Activated B cell treated with CpG ODN at 0.5 μM for 24 hours (primary cell): ENCODE data around the gene ASXL3. TPM values are rescaled to one million over a fixed set of nuclear protein-coding genes. Genes with fewer than 3 reads are reported as not detected.

Source experiments
- ATAC-seq: fragments of 200-7000 bp; cut with Tn5 transposase; one replicate; pipeline ENCODE4 v1.10.0; 2021; ENCODE audit warnings: low read depth, mild to moderate bottlenecking, moderate library complexity
- CTCF ChIA-PET: fragments of 350-600 bp; sonication (Branson Sonifier 250); formaldehyde crosslinking; loops from one replicate; lab custom pipeline; 2021; ENCODE audit warnings: antibody characterized with exemption; lab: Charles Lee
- POLR2A ChIA-PET: fragments of 350-600 bp; sonication (Branson Sonifier 250); formaldehyde crosslinking; loops from one replicate; lab custom pipeline; 2021; ENCODE audit warnings: antibody characterized with exemption; lab: Charles Lee
- DNase-seq: peaks from one replicate; pipeline ENCODE4 v3.0.0; 2022
- H3K27ac Mint-ChIP-seq: one replicate; pipeline ENCODE4 v1.8.0; 2020; ENCODE audit warnings: mixed read lengths
- H3K27me3 Mint-ChIP-seq: one replicate; pipeline ENCODE4 v1.8.0; 2021; ENCODE audit warnings: mixed read lengths
- H3K36me3 Mint-ChIP-seq: one replicate; pipeline ENCODE4 v1.8.0; 2021; ENCODE audit warnings: low read depth, mixed read lengths
- H3K4me1 Mint-ChIP-seq: one replicate; pipeline ENCODE4 v1.8.0; 2021; ENCODE audit warnings: mixed read lengths
- H3K4me3 Mint-ChIP-seq: one replicate; pipeline ENCODE4 v1.8.0; 2020; ENCODE audit warnings: mild to moderate bottlenecking, mixed read lengths
- H3K9me3 Mint-ChIP-seq: one replicate; pipeline ENCODE4 v1.8.0; 2020; ENCODE audit warnings: mixed read lengths
- intact Hi-C: fragments of 100-400 bp; cut with micrococcal nuclease; formaldehyde crosslinking; loops from one replicate; pipeline ENCODE4 v1.15.1; 2024
- total RNA-seq: library from RNA; stranded (reverse); gene quantifications from 2 replicates; pipeline ENCODE4 v1.2.3, GENCODE V29; 2022
- TF ChIP-seq, protein P1 (sequence below): fragments of 200-600 bp; IDR thresholded peaks from one replicate; pipeline ENCODE4 v1.8.0; 2022; ENCODE audit warnings: antibody characterized with exemption, mild to moderate bottlenecking

The ASXL3 gene
- total RNA-seq, 1 donor from 2014 or later = not detected

DNA sequence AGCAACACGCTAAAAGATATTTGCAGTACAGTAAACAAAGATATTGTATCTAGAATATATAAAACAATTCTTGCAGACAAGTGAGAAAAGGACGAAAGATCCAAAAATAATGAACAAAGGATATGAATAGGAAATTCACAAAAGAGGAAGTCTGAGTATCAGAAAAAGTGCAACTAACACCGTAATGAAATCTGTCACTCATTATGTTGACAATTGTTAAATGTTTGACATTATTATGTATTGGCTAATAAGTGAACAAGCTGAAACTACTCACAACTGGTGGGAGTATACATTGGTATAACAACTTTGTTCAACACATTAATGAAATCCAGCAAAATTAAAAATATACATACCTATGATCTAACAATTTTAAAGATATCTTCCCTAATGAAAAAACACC, 36.7 kb upstream of the ASXL3 start:
- H3K4me3 Mint-ChIP-seq = no peak overlapping the region
- ATAC-seq (no peak), DNase-seq (no peak)
- TF ChIP-seq, protein P1, sequence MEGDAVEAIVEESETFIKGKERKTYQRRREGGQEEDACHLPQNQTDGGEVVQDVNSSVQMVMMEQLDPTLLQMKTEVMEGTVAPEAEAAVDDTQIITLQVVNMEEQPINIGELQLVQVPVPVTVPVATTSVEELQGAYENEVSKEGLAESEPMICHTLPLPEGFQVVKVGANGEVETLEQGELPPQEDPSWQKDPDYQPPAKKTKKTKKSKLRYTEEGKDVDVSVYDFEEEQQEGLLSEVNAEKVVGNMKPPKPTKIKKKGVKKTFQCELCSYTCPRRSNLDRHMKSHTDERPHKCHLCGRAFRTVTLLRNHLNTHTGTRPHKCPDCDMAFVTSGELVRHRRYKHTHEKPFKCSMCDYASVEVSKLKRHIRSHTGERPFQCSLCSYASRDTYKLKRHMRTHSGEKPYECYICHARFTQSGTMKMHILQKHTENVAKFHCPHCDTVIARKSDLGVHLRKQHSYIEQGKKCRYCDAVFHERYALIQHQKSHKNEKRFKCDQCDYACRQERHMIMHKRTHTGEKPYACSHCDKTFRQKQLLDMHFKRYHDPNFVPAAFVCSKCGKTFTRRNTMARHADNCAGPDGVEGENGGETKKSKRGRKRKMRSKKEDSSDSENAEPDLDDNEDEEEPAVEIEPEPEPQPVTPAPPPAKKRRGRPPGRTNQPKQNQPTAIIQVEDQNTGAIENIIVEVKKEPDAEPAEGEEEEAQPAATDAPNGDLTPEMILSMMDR = no peak
- CTCF ChIA-PET = no interaction called here
- no peaks in the 10 kb centered on the region for H3K36me3 Mint-ChIP-seq
- POLR2A ChIA-PET = no interaction called here
- H3K27ac Mint-ChIP-seq = no peak overlapping the region
- no peaks in the 10 kb centered on the region for H3K4me1 Mint-ChIP-seq
- intact Hi-C loops = no loop called here
- H3K9me3 Mint-ChIP-seq = no peaks in the 10 kb centered on the region
- H3K27me3 Mint-ChIP-seq = no peaks in the 10 kb centered on the region

DNA sequence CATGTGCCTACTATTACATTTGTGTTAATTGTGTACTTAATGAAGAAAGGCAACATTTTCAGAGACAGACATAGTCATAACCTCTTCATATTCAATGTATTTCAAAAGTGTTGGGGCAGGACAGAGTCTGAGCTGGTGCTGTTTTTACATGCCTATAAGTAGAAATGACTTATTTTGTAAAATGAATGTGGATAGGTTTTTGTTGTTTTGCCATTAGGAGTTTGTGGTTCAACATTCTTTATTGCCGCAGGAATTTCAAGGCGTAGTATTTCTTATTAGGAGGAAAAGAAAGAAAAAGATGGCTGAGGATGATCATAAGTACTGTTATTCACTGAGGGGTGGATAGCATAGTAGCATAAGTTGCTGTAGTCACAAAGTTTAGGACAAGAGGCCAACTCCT, 21.2 kb upstream of the ASXL3 start:
- ChIA-PET POLR2A (no interaction called here), CTCF (no interaction called here)
- intact Hi-C loops = no loop called here
- Mint-ChIP-seq H3K4me3 (no peak overlapping the region), H3K27me3 (no peaks in the 10 kb centered on the region), H3K9me3 (no peaks in the 10 kb centered on the region), H3K36me3 (no peaks in the 10 kb centered on the region), H3K27ac (no peak overlapping the region), H3K4me1 (no peaks in the 10 kb centered on the region)
- DNase-seq (no peak), ATAC-seq (no peak)
- TF ChIP-seq, protein P1 = no peak

DNA sequence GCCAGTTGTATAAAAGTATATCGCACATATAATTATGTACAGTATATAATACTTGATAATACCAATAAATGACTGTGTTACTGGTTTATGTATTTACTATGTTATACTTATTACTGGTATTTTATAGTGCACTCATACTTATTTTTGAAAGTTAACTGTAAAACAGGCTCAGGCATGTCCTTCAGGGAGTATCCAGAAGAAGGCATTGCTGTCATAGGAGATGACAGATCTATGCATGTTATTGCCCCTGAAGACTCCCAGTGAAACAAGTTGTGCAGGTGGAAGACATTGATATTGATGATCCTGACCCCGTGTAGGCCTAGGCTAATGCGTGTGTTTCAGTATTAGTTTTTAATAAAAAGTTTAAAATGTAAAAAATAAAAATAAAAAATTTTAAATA, 20.3 kb upstream of the ASXL3 start:
- POLR2A ChIA-PET = no interaction called here
- Mint-ChIP-seq H3K4me3 (no peak overlapping the region), H3K4me1 (no peaks in the 10 kb centered on the region), H3K27me3 (no peaks in the 10 kb centered on the region), H3K9me3 (no peaks in the 10 kb centered on the region), H3K27ac (no peak overlapping the region), H3K36me3 (no peaks in the 10 kb centered on the region)
- intact Hi-C loops = no loop called here
- ATAC-seq (no peak), DNase-seq (no peak)
- TF ChIP-seq, protein P1 = no peak
- CTCF ChIA-PET = no interaction called here

DNA sequence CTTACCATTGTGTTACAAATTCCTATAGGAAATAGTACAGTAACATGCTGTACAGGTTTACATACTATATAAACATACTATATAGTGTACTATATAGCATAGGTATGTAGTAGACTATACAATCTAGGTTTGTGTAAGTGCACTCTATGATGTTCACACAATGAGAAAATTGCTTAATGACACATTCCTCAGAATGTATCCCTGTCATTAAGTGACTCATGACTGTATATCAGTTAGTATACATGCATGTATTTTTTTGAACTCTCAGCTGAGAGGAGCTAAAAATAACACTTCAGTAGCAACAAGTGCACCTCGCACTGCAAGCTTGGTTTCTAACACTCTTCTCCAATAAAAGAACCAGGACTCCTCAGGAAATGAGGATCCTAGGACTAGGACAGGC, 19.5 kb upstream of the ASXL3 start:
- no peaks in the 10 kb centered on the region for H3K4me1 Mint-ChIP-seq
- POLR2A ChIA-PET = no interaction called here
- no peak overlapping the region for H3K27ac Mint-ChIP-seq
- H3K9me3 Mint-ChIP-seq = no peaks in the 10 kb centered on the region
- H3K36me3 Mint-ChIP-seq = no peaks in the 10 kb centered on the region
- no peak for ATAC-seq
- intact Hi-C loops = no loop called here
- no peaks in the 10 kb centered on the region for H3K27me3 Mint-ChIP-seq
- no peak for DNase-seq
- no peak overlapping the region for H3K4me3 Mint-ChIP-seq
- CTCF ChIA-PET = no interaction called here
- TF ChIP-seq, protein P1 = no peak

DNA sequence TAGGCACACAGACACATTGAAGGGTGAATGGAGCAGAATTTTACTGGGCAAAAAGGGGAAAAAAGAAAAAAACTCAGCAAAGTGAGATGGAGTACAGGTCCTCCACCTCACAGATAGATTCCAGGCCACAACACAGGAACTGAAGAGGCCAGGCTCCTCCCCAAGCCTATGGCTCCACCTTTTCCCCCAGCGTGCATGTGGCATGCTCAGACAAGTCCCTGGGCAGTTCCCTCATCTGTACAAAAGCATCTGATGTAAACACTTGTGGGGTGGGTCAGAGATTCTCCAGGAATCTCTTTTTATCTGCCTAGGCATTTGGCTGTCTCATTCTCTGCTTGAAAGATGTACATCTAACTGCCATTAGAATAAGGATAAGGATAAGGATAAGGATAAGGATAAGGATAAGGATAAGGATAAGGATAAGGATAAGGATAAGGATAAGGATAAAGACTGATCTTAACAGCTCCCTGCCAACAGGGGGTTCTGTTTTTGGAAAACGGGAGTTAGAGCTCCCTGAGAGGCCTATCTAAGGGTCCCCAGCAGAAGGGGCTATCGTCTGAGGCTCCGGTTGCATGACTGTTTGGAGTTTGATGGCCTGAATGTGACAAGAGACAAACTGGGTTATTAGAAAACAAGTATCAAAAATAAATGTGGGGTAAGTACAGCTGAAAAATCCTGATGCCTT, 17.2 kb upstream of the ASXL3 start:
- Mint-ChIP-seq H3K27me3 (no peaks in the 10 kb centered on the region), H3K4me1 (no peaks in the 10 kb centered on the region), H3K27ac (no peak overlapping the region), H3K36me3 (no peaks in the 10 kb centered on the region), H3K4me3 (no peak overlapping the region), H3K9me3 (no peaks in the 10 kb centered on the region)
- ATAC-seq (no peak), DNase-seq (no peak)
- CTCF ChIA-PET = no interaction called here
- intact Hi-C loops = no loop called here
- POLR2A ChIA-PET = no interaction called here
- TF ChIP-seq, protein P1 = no peak
